H9 (cell line): ENCODE measurements around the gene TTC39C. TPM values are rescaled to one million over a fixed set of nuclear protein-coding genes. Genes with fewer than 3 reads are reported as not detected.

Source experiments
- DNase-seq: peaks from one replicate; pipeline ENCODE4 v3.0.0-alpha.2; 2017
- H2AFZ ChIP-seq: one replicate; pipeline ENCODE4 v1.6.1; 2013; ENCODE audit warnings: mild to moderate bottlenecking, low read length, control low read depth, moderate library complexity
- H2AK5ac ChIP-seq: 2 replicates; pipeline ENCODE4 v1.6.1; 2013; ENCODE audit warnings: low read length, control low read depth, mixed read lengths; ENCODE audit not compliant: insufficient read length
- H2BK120ac ChIP-seq: one replicate; pipeline ENCODE4 v1.6.1; 2013; ENCODE audit warnings: low read depth, mild to moderate bottlenecking, low read length, control low read depth, inconsistent platforms; ENCODE audit not compliant: poor library complexity, severe bottlenecking
- H2BK12ac ChIP-seq: 2 replicates; pipeline ENCODE4 v1.6.1; 2013; ENCODE audit warnings: low read length, control low read depth, mixed read lengths, low read depth; ENCODE audit not compliant: insufficient read length
- H2BK15ac ChIP-seq: 2 replicates; pipeline ENCODE4 v1.6.1; 2013; ENCODE audit warnings: low read depth, low read length, control low read depth
- H2BK20ac ChIP-seq: one replicate; pipeline ENCODE4 v1.6.1; 2013; ENCODE audit warnings: low read depth, mild to moderate bottlenecking, low read length, control low read depth, inconsistent platforms; ENCODE audit not compliant: poor library complexity, severe bottlenecking
- H2BK5ac ChIP-seq: 2 replicates; pipeline ENCODE4 v1.6.1; 2013; ENCODE audit warnings: low read length, control low read depth, mixed read lengths; ENCODE audit not compliant: insufficient read length
- H3K14ac ChIP-seq: 2 replicates; pipeline ENCODE4 v1.6.1; 2013; ENCODE audit warnings: low read length, control low read depth; ENCODE audit not compliant: insufficient read depth
- H3K18ac ChIP-seq: 2 replicates; pipeline ENCODE4 v1.6.1; 2013; ENCODE audit warnings: low read depth, mild to moderate bottlenecking, mixed read lengths, low read length, control low read depth; ENCODE audit not compliant: insufficient read length
- H3K23ac ChIP-seq: 2 replicates; pipeline ENCODE4 v1.6.1; 2013; ENCODE audit warnings: low read length, control low read depth, mixed read lengths, low read depth; ENCODE audit not compliant: insufficient read length
- H3K23me2 ChIP-seq: 2 replicates; pipeline ENCODE4 v1.6.1; 2013; ENCODE audit warnings: low read depth, mild to moderate bottlenecking, mixed read lengths, low read length, control low read depth; ENCODE audit not compliant: insufficient read length, poor library complexity, severe bottlenecking
- H3K27ac ChIP-seq: 2 replicates; pipeline ENCODE4 v1.5.1; 2013; ENCODE audit warnings: low read length, control low read depth, mixed read lengths, low read depth; ENCODE audit not compliant: insufficient read length
- H3K27me3 ChIP-seq: 2 replicates; pipeline ENCODE4 v1.6.1; 2013; ENCODE audit warnings: low read length, control low read depth, inconsistent platforms; ENCODE audit not compliant: insufficient read depth
- H3K4ac ChIP-seq: 2 replicates; pipeline ENCODE4 v1.6.1; 2013; ENCODE audit warnings: low read depth, mild to moderate bottlenecking, control low read depth, inconsistent platforms, low read length, moderate library complexity
- H3K4me1 ChIP-seq: 2 replicates; pipeline ENCODE4 v1.6.1; 2013; ENCODE audit warnings: low read length, control low read depth, inconsistent platforms; ENCODE audit not compliant: insufficient read depth
- H3K4me2 ChIP-seq: 2 replicates; pipeline ENCODE4 v1.6.1; 2013; ENCODE audit warnings: low read length, control low read depth, mixed read lengths; ENCODE audit not compliant: insufficient read length, insufficient read depth
- H3K56ac ChIP-seq: 2 replicates; pipeline ENCODE4 v1.6.1; 2013; ENCODE audit warnings: low read depth, mild to moderate bottlenecking, mixed read lengths, low read length, control low read depth; ENCODE audit not compliant: insufficient read length
- H3K79me1 ChIP-seq: 2 replicates; pipeline ENCODE4 v1.6.1; 2013; ENCODE audit warnings: low read depth, mild to moderate bottlenecking, moderate library complexity, low read length, control low read depth, inconsistent platforms; ENCODE audit not compliant: insufficient read depth, poor library complexity, severe bottlenecking
- H3K79me2 ChIP-seq: 2 replicates; pipeline ENCODE4 v1.6.1; 2013; ENCODE audit warnings: low read length, control low read depth, inconsistent platforms; ENCODE audit not compliant: insufficient read depth
- H3K9ac ChIP-seq: 2 replicates; pipeline ENCODE4 v1.6.1; 2013; ENCODE audit warnings: low read length, control low read depth, mixed read lengths; ENCODE audit not compliant: insufficient read length; ENCODE audit errors: extremely low read depth
- H3K9me3 ChIP-seq: one replicate; pipeline ENCODE4 v1.6.1; 2013; ENCODE audit warnings: low read depth, low read length, inconsistent platforms; ENCODE audit not compliant: control insufficient read depth
- H3T11ph ChIP-seq: one replicate; pipeline ENCODE4 v1.6.1; 2013; ENCODE audit warnings: mild to moderate bottlenecking, low read length, control low read depth, inconsistent platforms
- H4K20me1 ChIP-seq: one replicate; pipeline ENCODE4 v1.6.1; 2013; ENCODE audit not compliant: control insufficient read depth, insufficient read length, insufficient read depth
- H4K5ac ChIP-seq: 2 replicates; pipeline ENCODE4 v1.6.1; 2013; ENCODE audit warnings: low read depth, mild to moderate bottlenecking, mixed read lengths, low read length, control low read depth; ENCODE audit not compliant: insufficient read length
- H4K8ac ChIP-seq: replicated peaks from 2 replicates; pipeline ENCODE4 v1.6.1; 2013; ENCODE audit warnings: low read length, control low read depth, mixed read lengths, low read depth; ENCODE audit not compliant: insufficient read length
- H4K91ac ChIP-seq: 2 replicates; pipeline ENCODE4 v1.6.1; 2013; ENCODE audit warnings: low read depth, mild to moderate bottlenecking, moderate library complexity, mixed read lengths, low read length, control low read depth; ENCODE audit not compliant: insufficient read length
- H3K27ac Mint-ChIP-seq, 3 experiments: 2 replicates in 2 of 3; 3 replicates in 1 of 3; pipeline ENCODE4 v1.8.0; 2020 to 2021; ENCODE audit warnings: mixed read lengths in 3 of 3, mild to moderate bottlenecking in 1 of 3, moderate library complexity in 1 of 3
- H3K27me3 Mint-ChIP-seq: 2 replicates; pipeline ENCODE4 v1.8.0; 2021; ENCODE audit warnings: low read depth, mild to moderate bottlenecking, moderate library complexity, mixed read lengths
- H3K36me3 Mint-ChIP-seq, 3 experiments: 2 replicates in 2 of 3; 3 replicates in 1 of 3; pipeline ENCODE4 v1.8.0; 2020 to 2021; ENCODE audit warnings: low read depth in 3 of 3, mixed read lengths in 3 of 3; ENCODE audit not compliant: insufficient read depth in 1 of 3
- H3K4me1 Mint-ChIP-seq, 2 experiments: 2 replicates each; pipeline ENCODE4 v1.8.0; 2020; ENCODE audit warnings: mixed read lengths in 2 of 2
- H3K4me3 Mint-ChIP-seq, 2 experiments: 2 replicates in 1 of 2; 3 replicates in 1 of 2; pipeline ENCODE4 v1.8.0; 2020 to 2021; ENCODE audit warnings: mild to moderate bottlenecking in 2 of 2, mixed read lengths in 2 of 2, moderate library complexity in 1 of 2
- H3K9me3 Mint-ChIP-seq, 2 experiments: 2 replicates in 1 of 2; 3 replicates in 1 of 2; pipeline ENCODE4 v1.8.0; 2020; ENCODE audit warnings: mild to moderate bottlenecking in 2 of 2, mixed read lengths in 2 of 2, moderate library complexity in 1 of 2
- total RNA-seq: library from RNA; stranded (reverse); gene quantifications from 2 replicates; pipeline ENCODE4 v1.2.1, GENCODE V29; 2021
- TF ChIP-seq, protein P1 (sequence below): fragments of 200-600 bp; sonication (generic); conservative IDR thresholded peaks from 3 replicates; pipeline ENCODE4 v1.8.0; 2021; ENCODE audit warnings: antibody characterized with exemption, mild to moderate bottlenecking

TTC39C gene
- total RNA-seq, 1 experiment from 2014 or later, result 18.0 TPM

DNA sequence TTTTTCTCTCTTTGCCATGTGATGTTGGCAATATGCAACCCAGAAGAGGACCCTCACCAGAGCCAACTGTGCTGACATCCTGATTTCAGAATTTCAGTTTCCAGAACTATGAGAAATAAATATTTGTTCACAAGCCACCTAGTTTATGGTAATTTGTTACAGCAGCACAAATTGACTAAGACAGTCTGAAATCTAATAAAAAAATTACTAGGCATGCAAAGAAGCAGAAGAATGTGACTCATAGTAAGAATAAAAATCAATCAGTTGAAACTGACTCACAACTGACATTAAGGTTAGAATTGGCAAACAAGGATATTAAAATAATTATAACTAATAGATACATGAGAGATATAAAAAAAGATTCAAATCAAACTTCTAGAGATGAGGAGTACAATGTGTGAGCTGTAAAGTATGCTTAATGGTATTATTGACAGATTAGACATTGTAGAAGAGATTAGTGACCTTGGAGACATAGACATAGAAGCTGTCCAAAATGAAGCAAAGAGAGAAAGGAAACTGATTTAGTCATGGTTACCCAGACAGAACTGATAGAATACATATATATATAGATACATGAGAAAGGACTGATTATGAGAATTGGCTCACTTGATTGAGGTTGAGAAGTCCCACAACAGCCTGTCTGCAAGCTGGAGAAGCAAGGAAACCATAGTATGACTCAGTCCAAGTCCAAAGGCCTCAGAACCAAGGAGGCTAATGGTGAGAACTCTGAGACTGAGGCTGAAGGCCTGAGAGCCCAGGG, 27.8 kb upstream of the TTC39C start:
- Mint-ChIP-seq H3K9me3 (no peaks in the 10 kb centered on the region), H3K36me3 (no peaks in the 10 kb centered on the region), H3K27ac (no peak overlapping the region), H3K4me3 (no peak overlapping the region), H3K4me1 (peaks cover 11 to 12% of the 10 kb centered on the region in 2 experiments), H3K27me3 (no peaks in the 10 kb centered on the region)
- Histone ChIP-seq H3K27ac (no peak overlapping the region), H3K4me2 (no peak overlapping the region), H3K4me1 (peaks cover 3% of the 10 kb centered on the region), H3K9ac (no peak overlapping the region), H4K91ac (no peak overlapping the region), H2BK20ac (no peak overlapping the region), H3K14ac (no peak overlapping the region), H2BK15ac (no peak overlapping the region), H4K8ac (no peak overlapping the region), H3K4ac (no peak overlapping the region), H3T11ph (no peak overlapping the region), H3K23me2 (no peaks in the 10 kb centered on the region), H3K56ac (no peak overlapping the region), H4K5ac (no peak overlapping the region), H3K18ac (no peak overlapping the region), H2BK12ac (no peak overlapping the region), H4K20me1 (no peaks in the 10 kb centered on the region), H3K79me1 (no peaks in the 10 kb centered on the region), H3K27me3 (no peaks in the 10 kb centered on the region), H2AK5ac (no peak overlapping the region), H2AFZ (no peak overlapping the region), H2BK5ac (no peak overlapping the region), H3K79me2 (no peaks in the 10 kb centered on the region), H3K23ac (no peak overlapping the region), H3K9me3 (no peaks in the 10 kb centered on the region), H2BK120ac (no peak overlapping the region)
- DNase-seq, result no peak
- TF ChIP-seq, protein P1, sequence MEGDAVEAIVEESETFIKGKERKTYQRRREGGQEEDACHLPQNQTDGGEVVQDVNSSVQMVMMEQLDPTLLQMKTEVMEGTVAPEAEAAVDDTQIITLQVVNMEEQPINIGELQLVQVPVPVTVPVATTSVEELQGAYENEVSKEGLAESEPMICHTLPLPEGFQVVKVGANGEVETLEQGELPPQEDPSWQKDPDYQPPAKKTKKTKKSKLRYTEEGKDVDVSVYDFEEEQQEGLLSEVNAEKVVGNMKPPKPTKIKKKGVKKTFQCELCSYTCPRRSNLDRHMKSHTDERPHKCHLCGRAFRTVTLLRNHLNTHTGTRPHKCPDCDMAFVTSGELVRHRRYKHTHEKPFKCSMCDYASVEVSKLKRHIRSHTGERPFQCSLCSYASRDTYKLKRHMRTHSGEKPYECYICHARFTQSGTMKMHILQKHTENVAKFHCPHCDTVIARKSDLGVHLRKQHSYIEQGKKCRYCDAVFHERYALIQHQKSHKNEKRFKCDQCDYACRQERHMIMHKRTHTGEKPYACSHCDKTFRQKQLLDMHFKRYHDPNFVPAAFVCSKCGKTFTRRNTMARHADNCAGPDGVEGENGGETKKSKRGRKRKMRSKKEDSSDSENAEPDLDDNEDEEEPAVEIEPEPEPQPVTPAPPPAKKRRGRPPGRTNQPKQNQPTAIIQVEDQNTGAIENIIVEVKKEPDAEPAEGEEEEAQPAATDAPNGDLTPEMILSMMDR, result no peak
